ENCODE results near the gene HNRNPF. TPM values are rescaled to one million over a fixed set of nuclear protein-coding genes. Genes with fewer than 3 reads are reported as not detected.

Gene HNRNPF
- total and polyA plus RNA-seq, 2 of the 8 experiments (the other 6 are each of a cell fraction or from before 2014, with no cell fraction given): 209 to 389 TPM

GRCh38 chr10:43383204-43383971 lies 25.6 kb downstream of the HNRNPF start (continued):
- TF ChIP-seq RAD21 (IDR thresholded peaks at IDR 0.05 in 1 of 2, conservative IDR thresholded peaks at IDR 0.05 in 1 of 2; ENCODE audit: low read depth in 2 of 2, low read length in 2 of 2) (no peak), EZH2 (IDR thresholded peaks at IDR 0.05; ENCODE audit: low read depth, low read length, severe bottlenecking) (no peak)

Data from H1 (cell line).